HFFc6 (cell line): Measurements from ENCODE around the gene PARVA. TPM values are rescaled to one million over a fixed set of nuclear protein-coding genes. Genes with fewer than 3 reads are reported as not detected.

Source experiments
- DNase-seq: peaks from one replicate; pipeline ENCODE4 v3.0.0-alpha.2; 2018
- H3K27ac Mint-ChIP-seq: 2 replicates; pipeline ENCODE4 v1.8.0; 2020; ENCODE audit warnings: mild to moderate bottlenecking, mixed read lengths
- H3K27me3 Mint-ChIP-seq: 2 replicates; pipeline ENCODE4 v1.8.0; 2021; ENCODE audit warnings: mild to moderate bottlenecking, moderate library complexity, mixed read lengths; ENCODE audit not compliant: insufficient read depth
- H3K36me3 Mint-ChIP-seq: 2 replicates; pipeline ENCODE4 v1.8.0; 2021; ENCODE audit warnings: low read depth, mixed read lengths
- H3K4me1 Mint-ChIP-seq: 2 replicates; pipeline ENCODE4 v1.8.0; 2020; ENCODE audit warnings: low read depth, mixed read lengths
- H3K4me3 Mint-ChIP-seq: 2 replicates; pipeline ENCODE4 v1.8.0; 2020; ENCODE audit warnings: mild to moderate bottlenecking, moderate library complexity, mixed read lengths
- H3K9me3 Mint-ChIP-seq: 2 replicates; pipeline ENCODE4 v1.8.0; 2020; ENCODE audit warnings: mild to moderate bottlenecking, mixed read lengths
- CTCF ChIP-seq: fragments of 200-600 bp; sonication (generic); IDR thresholded peaks from 2 replicates; pipeline ENCODE4 v1.5.0; 2021; ENCODE audit warnings: antibody characterized with exemption, mild to moderate bottlenecking
- total RNA-seq, 6 experiments: library from RNA; stranded (reverse); fragmentation: NEBNext Ultra II Directional; extraction: Animal tissue kit (Norgen Biotek cat#: 25700); gene quantifications; 2 replicates in 1 of 6; 3 replicates in 5 of 6; pipeline ENCODE4 v1.2.3, GENCODE V29; 2021

The PARVA gene
- total RNA-seq, 6 experiments from 2014 or later = 150 to 237 (median 184) TPM

GRCh38 chr11:12472401-12473005 is 95.1 kb downstream of the PARVA start:
- H3K9me3 Mint-ChIP-seq = no peaks in the 10 kb centered on the region
- H3K27ac Mint-ChIP-seq = peak overlapping the region; percentile 23; the same call in 1 of the 2 replicates
- no peak overlapping the region for H3K4me3 Mint-ChIP-seq
- H3K36me3 Mint-ChIP-seq = peaks cover 37% of the 10 kb centered on the region
- peaks cover 42% of the 10 kb centered on the region for H3K4me1 Mint-ChIP-seq
- DNase-seq = no peak
- no peaks in the 10 kb centered on the region for H3K27me3 Mint-ChIP-seq
- no peak for TF ChIP-seq CTCF

GRCh38 chr11:12473381-12473780 is 96.0 kb downstream of the PARVA start:
- Mint-ChIP-seq H3K27me3 (no peaks in the 10 kb centered on the region), H3K27ac (no peak overlapping the region), H3K4me3 (no peak overlapping the region), H3K4me1 (peaks cover 41% of the 10 kb centered on the region), H3K36me3 (peaks cover 45% of the 10 kb centered on the region), H3K9me3 (no peaks in the 10 kb centered on the region)
- no peak for TF ChIP-seq CTCF
- no peak for DNase-seq

GRCh38 chr11:12474871-12475270 is 97.5 kb downstream of the PARVA start:
- peaks cover 54% of the 10 kb centered on the region for H3K36me3 Mint-ChIP-seq
- H3K9me3 Mint-ChIP-seq = no peaks in the 10 kb centered on the region
- no peak overlapping the region for H3K27ac Mint-ChIP-seq
- TF ChIP-seq CTCF = no peak
- H3K27me3 Mint-ChIP-seq = no peaks in the 10 kb centered on the region; the same call in 1 of the 2 replicates
- no peak overlapping the region for H3K4me3 Mint-ChIP-seq
- DNase-seq = no peak
- peaks cover 35% of the 10 kb centered on the region for H3K4me1 Mint-ChIP-seq

GRCh38 chr11:12478743-12479142 is 101.4 kb downstream of the PARVA start:
- H3K36me3 Mint-ChIP-seq = peaks cover 71% of the 10 kb centered on the region
- no peak for TF ChIP-seq CTCF
- H3K4me1 Mint-ChIP-seq = peaks cover 22% of the 10 kb centered on the region
- no peaks in the 10 kb centered on the region for H3K9me3 Mint-ChIP-seq
- H3K27ac Mint-ChIP-seq = peak overlapping the region; percentile 68
- H3K27me3 Mint-ChIP-seq = peaks cover 2% of the 10 kb centered on the region
- DNase-seq = peak; percentile 57
- H3K4me3 Mint-ChIP-seq = no peak overlapping the region; the same call in 1 of the 2 replicates

GRCh38 chr11:12480401-12480800 is 103.0 kb downstream of the PARVA start:
- Mint-ChIP-seq H3K9me3 (no peaks in the 10 kb centered on the region), H3K27ac (0 out of 2 replicates have a peak overlapping the region, but pooled peaks have one; percentile 16), H3K36me3 (peaks cover 68% of the 10 kb centered on the region), H3K4me1 (peaks cover 36% of the 10 kb centered on the region), H3K27me3 (peaks cover 2% of the 10 kb centered on the region), H3K4me3 (no peak overlapping the region)
- no peak for TF ChIP-seq CTCF
- DNase-seq = no peak
